AG09319 (cell line): ENCODE measurements around the gene DIO3.

ENCODE experiments used
- DNase-seq: peaks from one replicate; pipeline ENCODE4 v3.0.0-alpha.2; 2010; ENCODE audit warnings: low read depth; ENCODE audit errors: extremely low read depth
- TF ChIP-seq, protein P1 (sequence below): IDR thresholded peaks from 2 replicates; pipeline ENCODE4 v1.5.1; 2011; ENCODE audit warnings: low read depth, mild to moderate bottlenecking, inconsistent platforms, low read length, moderate library complexity

Gene DIO3

DNA sequence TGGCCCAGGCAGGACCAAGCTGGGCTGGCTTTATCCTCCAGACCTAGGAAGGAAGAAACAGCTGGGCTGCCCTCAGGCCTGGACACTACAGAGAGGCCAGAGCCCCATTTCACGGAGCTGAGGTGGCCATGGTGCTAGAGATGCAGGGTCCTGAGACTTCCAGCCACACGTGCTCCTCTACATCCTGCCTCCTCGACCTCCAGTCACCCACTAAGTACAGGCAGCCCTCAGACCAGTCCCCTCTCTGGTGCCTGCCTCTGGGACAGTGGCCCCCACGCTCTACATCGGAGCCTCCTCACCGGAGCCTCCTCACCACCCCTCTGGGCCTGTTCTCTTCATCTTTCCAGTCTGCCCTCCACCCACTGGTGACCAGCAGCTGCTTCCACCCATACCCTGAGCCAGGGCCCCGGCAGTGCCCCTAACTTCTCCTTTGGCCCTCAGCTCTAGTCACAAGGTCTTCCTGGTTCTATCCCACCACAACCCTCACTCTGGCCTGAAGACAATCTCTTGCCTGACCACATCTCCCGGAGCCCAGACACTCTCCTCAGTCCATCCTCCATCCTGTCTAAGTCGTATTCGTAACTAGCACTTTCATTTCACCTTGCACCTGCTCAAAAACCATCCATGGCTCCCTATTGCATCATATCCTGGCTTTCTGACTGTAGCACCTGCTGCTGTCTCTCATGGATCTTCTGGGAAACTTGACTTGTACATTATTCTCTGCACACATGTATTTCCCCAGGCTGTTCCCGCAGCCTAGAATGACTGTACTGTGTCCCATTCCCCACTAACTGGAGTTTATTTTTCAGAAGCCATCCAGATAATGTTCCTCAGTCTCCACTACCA, 43.9 kb downstream of the DIO3 start:
- TF ChIP-seq, protein P1, sequence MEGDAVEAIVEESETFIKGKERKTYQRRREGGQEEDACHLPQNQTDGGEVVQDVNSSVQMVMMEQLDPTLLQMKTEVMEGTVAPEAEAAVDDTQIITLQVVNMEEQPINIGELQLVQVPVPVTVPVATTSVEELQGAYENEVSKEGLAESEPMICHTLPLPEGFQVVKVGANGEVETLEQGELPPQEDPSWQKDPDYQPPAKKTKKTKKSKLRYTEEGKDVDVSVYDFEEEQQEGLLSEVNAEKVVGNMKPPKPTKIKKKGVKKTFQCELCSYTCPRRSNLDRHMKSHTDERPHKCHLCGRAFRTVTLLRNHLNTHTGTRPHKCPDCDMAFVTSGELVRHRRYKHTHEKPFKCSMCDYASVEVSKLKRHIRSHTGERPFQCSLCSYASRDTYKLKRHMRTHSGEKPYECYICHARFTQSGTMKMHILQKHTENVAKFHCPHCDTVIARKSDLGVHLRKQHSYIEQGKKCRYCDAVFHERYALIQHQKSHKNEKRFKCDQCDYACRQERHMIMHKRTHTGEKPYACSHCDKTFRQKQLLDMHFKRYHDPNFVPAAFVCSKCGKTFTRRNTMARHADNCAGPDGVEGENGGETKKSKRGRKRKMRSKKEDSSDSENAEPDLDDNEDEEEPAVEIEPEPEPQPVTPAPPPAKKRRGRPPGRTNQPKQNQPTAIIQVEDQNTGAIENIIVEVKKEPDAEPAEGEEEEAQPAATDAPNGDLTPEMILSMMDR = no peak
- DNase-seq = no peak

DNA sequence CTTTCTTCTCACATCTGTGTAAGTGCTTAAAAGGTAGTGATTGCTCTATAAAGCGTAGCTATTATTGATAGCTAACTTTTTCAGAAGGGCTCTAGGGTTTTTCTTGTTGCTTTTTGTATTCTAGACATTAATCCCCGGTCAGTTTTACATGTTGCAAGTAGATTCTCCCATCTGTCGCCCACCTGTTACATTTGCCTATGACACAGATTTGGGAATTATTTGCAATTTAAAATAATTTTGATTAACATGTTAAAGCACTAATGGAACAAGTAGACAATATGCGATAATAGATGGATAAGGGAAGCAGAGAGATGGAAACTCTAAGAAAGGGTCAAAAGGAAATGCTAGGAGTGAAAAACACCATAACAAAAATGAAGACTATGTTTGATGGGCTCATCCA, 44.5 kb downstream of the DIO3 start:
- TF ChIP-seq, protein P1 = no peak

More for the DNA sequence above, 44.5 kb downstream of the DIO3 start:
- DNase-seq = no peak
